GM12878 (cell line): ENCODE data around the gene TUBB. TPM values are rescaled to one million over a fixed set of nuclear protein-coding genes. Genes with fewer than 3 reads are reported as not detected.

ENCODE experiments used
- CEBPZ ChIP-seq: fragments of 150-350 bp; IDR thresholded peaks from 2 replicates; pipeline ENCODE4 v1.6.1; 2016; ENCODE audit warnings: low read depth, low read length
- CTCF ChIP-seq, 3 experiments: IDR thresholded peaks in 2 of 3; conservative IDR thresholded peaks in 1 of 3; 2 replicates each; pipeline ENCODE4 v1.5.1; 2011; ENCODE audit warnings: low read depth in 3 of 3, low read length in 3 of 3, mild to moderate bottlenecking in 3 of 3, control low read depth in 2 of 3, moderate library complexity in 2 of 3, inconsistent platforms in 1 of 3, mixed read lengths in 1 of 3; ENCODE audit not compliant: control insufficient read depth in 2 of 3, insufficient read depth in 1 of 3; ENCODE audit errors: extremely low read depth in 1 of 3
- ETV6 ChIP-seq, 2 experiments: fragments of 450-650 bp in 1 of 2; IDR thresholded peaks in 1 of 2; conservative IDR thresholded peaks in 1 of 2; 2 replicates each; pipeline ENCODE4 v1.6.1; 2014; ENCODE audit warnings: antibody characterized with exemption in 1 of 2, borderline replicate concordance in 1 of 2, low read depth in 1 of 2, mild to moderate bottlenecking in 1 of 2, moderate library complexity in 1 of 2
- GABPA ChIP-seq: IDR thresholded peaks from 2 replicates; pipeline ENCODE4 v1.6.1; 2014; ENCODE audit warnings: antibody characterized with exemption, low read depth, mild to moderate bottlenecking, inconsistent platforms
- GATAD2B ChIP-seq: fragments of 450-650 bp; conservative IDR thresholded peaks from 2 replicates; pipeline ENCODE4 v1.6.1; 2017; ENCODE audit warnings: low read depth, mild to moderate bottlenecking, moderate library complexity
- IKZF2 ChIP-seq, 2 experiments: fragments of 450-650 bp; IDR thresholded peaks; 2 replicates each; pipeline ENCODE4 v1.6.1; 2017; ENCODE audit warnings: mild to moderate bottlenecking in 2 of 2, moderate library complexity in 2 of 2
- POU2F2 ChIP-seq: IDR thresholded peaks from 3 replicates; pipeline ENCODE4 v1.6.1; 2011; ENCODE audit warnings: low read depth, mild to moderate bottlenecking, low read length, borderline replicate concordance
- REST ChIP-seq: IDR thresholded peaks from 2 replicates; pipeline ENCODE4 v1.6.1; 2012; ENCODE audit warnings: mild to moderate bottlenecking, low read depth, low read length
- SIX5 ChIP-seq: IDR thresholded peaks from 2 replicates; pipeline ENCODE4 v1.6.1; 2011; ENCODE audit warnings: mild to moderate bottlenecking, low read depth, low read length, moderate library complexity; ENCODE audit not compliant: severe bottlenecking
- SPI1 ChIP-seq: IDR thresholded peaks from 2 replicates; pipeline ENCODE4 v1.6.1; 2011; ENCODE audit warnings: low read depth, mild to moderate bottlenecking, low read length, moderate library complexity, borderline replicate concordance; ENCODE audit not compliant: insufficient read depth
- SUZ12 ChIP-seq: fragments of 200-600 bp; sonication (generic); IDR thresholded peaks from one replicate; pipeline ENCODE4 v1.6.1; 2018; ENCODE audit warnings: antibody characterized with exemption, mild to moderate bottlenecking; ENCODE audit not compliant: unreplicated experiment
- ZBTB11 ChIP-seq: fragments of 450-650 bp; formaldehyde crosslinking; IDR thresholded peaks from 2 replicates; pipeline ENCODE4 v1.5.0; 2022; ENCODE audit warnings: mild to moderate bottlenecking, missing genetic modification characterization
- ZNF207 ChIP-seq: fragments of 450-650 bp; IDR thresholded peaks from 2 replicates; pipeline ENCODE4 v1.6.1; 2014; ENCODE audit warnings: antibody characterized with exemption, mild to moderate bottlenecking, borderline replicate concordance
- ZNF274 ChIP-seq: IDR thresholded peaks from one replicate; pipeline ENCODE4 v1.8.0; 2011; ENCODE audit not compliant: insufficient read length, insufficient read depth
- ZNF384 ChIP-seq: IDR thresholded peaks from 2 replicates; pipeline ENCODE4 v1.6.1; 2012; ENCODE audit warnings: low read depth, mild to moderate bottlenecking, low read length, improper control_type of control experiment, borderline replicate concordance
- polyA plus RNA-seq, 11 experiments: library from polyadenylated mRNA; depleted of rRNA in 4 of 11; unstranded in 6 of 11; stranded (reverse) in 5 of 11; fragments of >200 nt; fragmentation: Nextera tagmentation in 4 of 11; fragmentation: Illumina TruSeq in 1 of 11; extraction: Ambion mirVana in 4 of 11; extraction: Trizol in 1 of 11; gene quantifications; 1 replicate in 1 of 11; 2 replicates in 10 of 11; pipeline versions ENCODE4 v1.2.1 to v1.2.3, GENCODE V29; 2011 to 2016; ENCODE audit warnings: inconsistent platforms in 2 of 11, missing spikeins in 2 of 11, low read depth in 1 of 11
- total RNA-seq, 4 experiments: library from RNA; depleted of rRNA in 3 of 4; stranded (reverse); fragments of >200 nt in 3 of 4; fragmentation: Illumina TruSeq in 1 of 4; extraction: Trizol in 1 of 4; gene quantifications; 2 replicates each; pipeline versions ENCODE4 v1.2.1 to v1.2.3, GENCODE V29; 2013 to 2021

TUBB gene
- total and polyA plus RNA-seq, 10 of the 15 experiments (the other 5 are each of a cell fraction or from before 2014, with no cell fraction given) = 1,039 to 3,052 (median 1,656) TPM

GRCh38 chr6:30721198-30722024 lies 1.3 kb downstream of the TUBB start (continued):
- TF ChIP-seq ZNF384 = peak; percentile 78
- TF ChIP-seq CTCF (IDR thresholded peaks at IDR 0.05 in 2 of 3, conservative IDR thresholded peaks at IDR 0.05 in 1 of 3; ENCODE audit: control insufficient read depth in 2 of 3, extremely low read depth in 1 of 3, insufficient read depth in 1 of 3, low read depth in 3 of 3, low read length in 3 of 3) = peak; percentile 28 to 33 (median 28); a peak in 4 of 6 replicates
- TF ChIP-seq ZNF207 = peak; percentile 67
- TF ChIP-seq ZNF274 = no peak
- TF ChIP-seq POU2F2 = peak; percentile 63; the same call in 1 of the 3 replicates
- no peak for TF ChIP-seq ETV6 (conservative IDR thresholded peaks at IDR 0.05 in 1 of 2, IDR thresholded peaks at IDR 0.05 in 1 of 2; ENCODE audit: borderline replicate concordance in 1 of 2, low read depth in 1 of 2)
- no peak for TF ChIP-seq REST
- TF ChIP-seq CEBPZ = no peak
- peak; percentile 63; the same call in 1 of the 2 replicates for TF ChIP-seq GATAD2B
- TF ChIP-seq SIX5 = no peak
- TF ChIP-seq GABPA = no peak
- TF ChIP-seq IKZF2 (IDR thresholded peaks at IDR 0.05) = no peak
- no peak for TF ChIP-seq ZBTB11
- no peak for TF ChIP-seq SUZ12
- TF ChIP-seq SPI1 = peak; percentile 49; the same call in 1 of the 2 replicates
